Measurements from ENCODE around the gene ARNT2.

Gene ARNT2

DNA sequence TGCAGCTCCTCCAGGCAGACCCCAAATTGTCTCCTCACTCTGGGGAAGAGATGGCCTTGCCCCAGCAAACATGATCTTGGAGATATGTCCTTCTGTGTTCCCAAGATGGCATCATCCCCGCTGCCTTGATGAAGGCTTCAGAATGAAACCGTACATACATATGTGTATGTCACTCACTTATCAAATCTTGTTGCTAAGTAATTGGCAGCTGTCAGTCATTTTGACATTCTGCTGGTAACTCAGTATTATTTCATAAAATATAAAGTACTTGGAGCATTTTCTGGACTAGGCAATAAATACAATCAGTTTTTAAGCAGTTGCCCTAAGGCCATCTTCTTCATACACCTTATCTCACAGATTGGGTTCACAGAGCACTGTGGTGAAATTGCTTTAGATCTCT is 62.4 kb downstream of the ARNT2 start:
- no peak for DNase-seq (ENCODE audit: low read depth in 2 of 2)

- DNase-seq (ENCODE audit: low read depth in 2 of 2): no peak
Measured at GRCh38 chr15:80467311-80467714, 63.1 kb downstream of the ARNT2 start.

DNA sequence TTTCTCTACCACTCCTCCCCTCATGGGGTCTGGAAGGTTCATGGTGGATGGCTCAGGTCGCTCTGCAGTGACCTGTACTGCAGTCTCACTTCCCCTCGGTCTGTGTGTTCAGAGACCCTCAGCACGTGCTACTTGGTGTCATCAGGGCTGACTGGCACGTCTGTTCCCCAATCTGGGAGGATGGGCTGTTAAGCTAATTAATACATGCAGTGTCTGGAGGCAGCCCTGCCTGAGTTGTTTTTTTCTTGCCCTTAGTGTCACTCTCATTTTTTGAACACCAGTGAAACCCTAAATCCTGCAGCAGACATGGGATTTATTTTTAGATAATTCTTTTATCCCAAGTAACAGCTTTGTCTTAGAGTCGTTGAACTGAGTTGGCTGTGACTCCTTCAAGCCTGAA is 64.6 kb downstream of the ARNT2 start:
- no peak for DNase-seq (ENCODE audit: low read depth in 2 of 2)

- DNase-seq (ENCODE audit: low read depth in 2 of 2): no peak
Measured at GRCh38 chr15:80471881-80472280, 67.7 kb downstream of the ARNT2 start.

DNA sequence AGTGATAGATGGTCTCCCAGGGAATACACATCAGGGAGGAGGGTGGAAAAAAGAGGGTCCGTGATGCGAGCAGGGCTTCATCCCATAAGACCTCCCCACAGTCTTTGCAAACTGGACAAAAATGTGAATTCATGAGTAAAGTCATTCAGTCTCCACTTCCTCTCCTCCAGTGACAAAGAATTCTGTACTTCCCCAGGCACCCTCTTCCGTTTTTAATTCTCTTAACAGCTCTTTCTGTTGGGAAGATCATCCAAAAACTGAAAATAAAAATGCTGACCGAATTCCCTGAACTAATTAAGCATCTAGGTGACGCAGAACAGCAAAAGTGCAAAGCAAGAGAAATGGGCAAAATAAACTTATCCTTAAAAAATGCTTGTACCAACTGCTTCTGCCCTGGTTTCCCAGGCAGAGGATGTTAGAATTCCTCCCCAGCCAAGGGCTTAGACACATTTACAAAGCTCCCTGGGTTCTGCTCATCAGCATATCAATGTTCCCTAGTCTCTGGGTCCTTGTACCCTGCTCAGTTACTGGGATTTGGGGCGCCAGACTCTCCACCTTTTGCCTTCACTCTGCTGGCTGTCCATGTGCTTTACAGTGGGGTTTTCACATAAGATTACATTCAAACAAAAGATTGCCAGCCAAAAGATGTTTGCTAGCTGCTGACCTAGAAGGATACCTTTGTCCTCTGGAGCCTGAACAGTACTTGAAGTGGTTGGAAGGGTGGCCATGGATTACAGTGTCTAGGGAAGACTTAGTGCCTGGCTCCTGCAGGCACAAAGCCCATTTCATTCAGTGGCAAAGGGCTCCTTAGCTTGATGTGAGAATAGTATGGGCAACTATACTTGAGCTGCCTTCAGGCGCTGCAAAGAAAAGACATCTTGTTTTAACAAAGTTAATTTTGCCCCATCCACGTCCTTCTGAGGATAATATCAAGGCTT is 69.4 kb downstream of the ARNT2 start:
- no peak for DNase-seq (ENCODE audit: low read depth in 2 of 2)

GRCh38 chr15:80474224-80475215 is 70.3 kb downstream of the ARNT2 start:
- no peak for DNase-seq (ENCODE audit: low read depth in 2 of 2)

GRCh38 chr15:80475572-80475971 is 71.4 kb downstream of the ARNT2 start:
- no peak for DNase-seq (ENCODE audit: low read depth in 2 of 2)

DNA sequence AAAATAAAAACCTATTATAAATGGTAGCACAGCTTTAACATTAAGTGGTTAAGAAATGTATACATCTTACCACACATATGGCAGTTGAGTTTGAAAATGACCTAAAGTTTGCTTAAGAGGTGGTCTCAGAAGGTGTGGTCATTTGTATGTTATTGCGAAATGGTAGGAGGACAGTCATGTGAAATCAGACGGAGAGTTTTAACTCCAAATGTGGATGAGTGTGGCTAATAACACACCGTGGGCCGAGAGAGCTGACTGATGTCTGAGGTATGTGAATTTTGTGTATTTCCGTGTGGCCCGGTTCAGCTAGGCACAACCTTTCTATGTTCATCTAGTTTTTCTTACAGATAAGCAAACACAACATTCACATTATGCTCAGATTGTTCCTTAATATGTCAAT is 71.9 kb downstream of the ARNT2 start:
- DNase-seq (ENCODE audit: low read depth in 2 of 2): no peak

DNA sequence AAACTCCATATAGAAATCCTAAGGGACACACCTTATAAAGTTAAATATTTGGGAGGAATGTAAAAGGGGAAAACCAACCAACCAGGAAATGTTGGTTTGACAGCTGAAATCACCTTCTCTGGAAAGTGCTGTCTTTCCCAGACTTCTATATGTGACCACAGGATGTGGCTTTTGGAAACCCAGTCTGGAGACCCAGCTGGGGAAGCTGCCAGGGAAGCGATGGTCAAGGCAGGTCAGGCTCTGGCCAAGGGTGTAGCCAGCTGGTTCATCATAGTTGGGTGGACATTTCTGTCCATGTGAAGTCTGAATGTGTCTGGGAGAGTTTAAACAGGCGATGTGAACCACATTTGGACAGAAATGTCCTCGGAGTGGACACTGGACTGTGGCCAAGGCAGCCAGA is 73.9 kb downstream of the ARNT2 start:
- DNase-seq (ENCODE audit: low read depth in 2 of 2): no peak

DNA sequence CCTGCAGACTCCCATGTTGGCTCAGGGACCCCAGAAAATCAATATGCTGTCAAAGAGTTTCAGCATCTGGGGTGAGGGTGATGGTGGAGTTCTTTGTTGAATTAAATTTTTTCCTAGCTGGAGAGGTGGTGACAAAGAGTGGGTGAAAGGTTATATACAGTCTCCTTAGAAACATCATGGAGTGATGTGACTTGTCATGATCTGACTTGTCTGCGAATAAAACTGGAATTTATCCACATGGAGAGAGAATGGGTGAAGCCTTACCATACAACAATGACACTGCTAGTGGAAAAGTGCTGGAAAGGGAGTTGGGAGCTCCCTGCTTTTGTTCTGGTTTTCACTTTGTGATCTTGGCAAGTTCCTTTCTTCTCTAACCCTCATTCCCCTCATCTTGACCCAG is 75.0 kb downstream of the ARNT2 start:
- DNase-seq (ENCODE audit: low read depth in 2 of 2): no peak

GRCh38 chr15:80480171-80480811 is 76.1 kb downstream of the ARNT2 start:
- DNase-seq (ENCODE audit: low read depth in 2 of 2): no peak

- DNase-seq (ENCODE audit: low read depth in 2 of 2): no peak
Measured at GRCh38 chr15:80480909-80481308, 76.7 kb downstream of the ARNT2 start.

DNA sequence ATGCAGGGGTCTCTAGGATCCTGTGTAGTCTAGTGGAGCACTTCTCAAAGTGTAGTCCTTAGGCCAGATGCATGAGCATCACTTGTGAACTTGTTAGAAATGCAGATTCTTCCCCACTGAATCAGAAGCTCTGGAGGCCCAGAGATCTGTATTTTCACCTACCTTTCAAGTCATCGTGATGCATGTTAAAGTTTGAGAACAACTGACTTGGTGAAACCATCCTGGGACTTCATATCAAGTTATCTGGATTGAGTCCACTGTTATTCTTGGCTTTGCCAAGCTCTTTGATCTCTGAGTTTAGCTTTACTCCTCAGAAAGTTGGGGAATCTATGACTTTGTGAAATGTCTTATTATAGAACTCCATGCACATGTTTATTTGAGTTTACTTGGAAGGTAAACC is 78.5 kb downstream of the ARNT2 start:
- DNase-seq (ENCODE audit: low read depth in 2 of 2): no peak

DNA sequence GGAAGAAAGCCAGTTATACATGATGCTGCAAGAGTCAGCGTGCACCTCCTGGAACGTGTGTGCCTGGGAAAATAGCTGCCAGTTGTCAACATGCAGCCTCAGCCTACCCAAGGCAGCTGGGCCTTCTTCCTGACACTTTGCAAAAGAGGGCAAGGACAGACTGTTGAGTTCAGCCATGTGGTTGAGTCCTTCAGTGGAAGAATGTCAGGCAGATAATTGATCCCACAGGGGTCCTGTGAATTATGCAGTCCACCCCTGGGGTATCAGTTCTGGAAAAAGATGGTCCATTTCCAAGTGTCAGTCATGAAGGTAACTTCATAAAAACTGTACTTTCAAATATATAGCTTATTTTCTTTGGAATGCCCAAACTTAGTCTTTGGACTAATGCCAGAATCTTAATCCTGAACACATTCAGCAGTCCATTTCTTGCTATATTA is 79.6 kb downstream of the ARNT2 start:
- no peak for DNase-seq (ENCODE audit: low read depth in 2 of 2)

- DNase-seq (ENCODE audit: low read depth in 2 of 2): no peak
Measured at GRCh38 chr15:80484333-80484864, 80.2 kb downstream of the ARNT2 start.

DNA sequence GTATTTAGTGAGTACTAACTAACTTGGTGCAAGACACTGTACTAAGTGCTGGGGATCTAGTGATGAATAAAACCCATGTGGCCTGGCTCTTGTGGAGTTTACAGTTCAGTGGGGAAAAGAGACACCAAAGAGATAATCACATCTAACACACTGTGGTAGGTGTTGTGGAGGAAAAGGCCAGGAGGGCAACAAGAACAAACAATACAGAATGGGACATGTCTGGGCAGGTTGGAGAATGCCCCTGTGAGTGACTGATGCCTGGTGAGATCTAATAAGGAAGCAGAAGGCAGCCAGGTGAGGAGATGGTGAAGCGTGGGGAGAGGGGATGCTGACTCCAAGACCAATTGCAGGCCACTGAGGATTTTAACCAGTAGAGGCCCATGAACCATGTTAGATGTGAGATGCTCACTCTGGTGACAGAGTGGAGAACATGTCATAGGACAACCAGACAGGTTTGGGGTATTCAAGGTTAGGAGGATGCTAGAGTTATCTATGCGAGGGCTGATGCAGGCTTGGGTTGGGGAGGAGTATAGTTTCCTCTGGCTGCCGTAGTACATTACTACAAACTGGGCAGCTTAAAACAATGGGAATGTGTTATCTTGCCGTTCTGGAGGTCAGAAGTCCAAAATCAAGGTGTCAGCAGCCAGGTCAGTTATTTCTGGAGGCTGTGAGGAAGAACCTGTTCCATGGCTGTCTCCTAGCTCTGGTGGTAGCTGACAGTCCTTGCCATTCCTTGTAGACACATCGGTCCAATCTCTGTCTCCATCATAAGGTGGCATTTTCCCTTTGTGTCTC is 81.4 kb downstream of the ARNT2 start:
- DNase-seq (ENCODE audit: low read depth in 2 of 2): no peak

GRCh38 chr15:80487839-80488390 is 83.7 kb downstream of the ARNT2 start:
- DNase-seq (ENCODE audit: low read depth in 2 of 2): no peak

DNA sequence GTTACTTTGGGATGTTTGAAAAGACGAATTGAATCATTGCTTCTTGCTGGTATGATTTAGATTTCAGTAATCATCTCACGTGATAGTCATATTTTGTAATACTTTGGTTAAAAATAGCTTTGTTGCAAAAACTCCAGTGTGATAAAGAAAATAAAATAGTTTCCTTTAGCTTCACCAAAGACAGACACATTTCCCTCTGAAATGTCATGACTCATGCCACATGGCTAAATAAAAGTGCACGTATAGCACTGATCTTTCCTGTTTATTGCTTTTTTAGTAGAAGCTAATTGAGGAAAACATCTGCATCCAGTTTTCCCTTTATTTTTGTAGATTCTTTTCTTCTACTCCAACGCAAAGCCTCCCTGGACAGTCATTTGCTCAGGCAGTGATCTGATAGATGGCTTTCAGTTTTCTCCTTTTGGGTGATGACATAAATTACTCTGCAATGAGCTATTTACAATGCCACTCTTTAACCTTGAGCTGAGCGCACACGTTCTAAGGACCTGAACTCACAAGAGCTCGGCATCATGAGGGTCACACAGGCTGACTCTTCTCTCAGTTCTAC is 84.9 kb downstream of the ARNT2 start:
- DNase-seq (ENCODE audit: low read depth in 2 of 2): no peak

DNA sequence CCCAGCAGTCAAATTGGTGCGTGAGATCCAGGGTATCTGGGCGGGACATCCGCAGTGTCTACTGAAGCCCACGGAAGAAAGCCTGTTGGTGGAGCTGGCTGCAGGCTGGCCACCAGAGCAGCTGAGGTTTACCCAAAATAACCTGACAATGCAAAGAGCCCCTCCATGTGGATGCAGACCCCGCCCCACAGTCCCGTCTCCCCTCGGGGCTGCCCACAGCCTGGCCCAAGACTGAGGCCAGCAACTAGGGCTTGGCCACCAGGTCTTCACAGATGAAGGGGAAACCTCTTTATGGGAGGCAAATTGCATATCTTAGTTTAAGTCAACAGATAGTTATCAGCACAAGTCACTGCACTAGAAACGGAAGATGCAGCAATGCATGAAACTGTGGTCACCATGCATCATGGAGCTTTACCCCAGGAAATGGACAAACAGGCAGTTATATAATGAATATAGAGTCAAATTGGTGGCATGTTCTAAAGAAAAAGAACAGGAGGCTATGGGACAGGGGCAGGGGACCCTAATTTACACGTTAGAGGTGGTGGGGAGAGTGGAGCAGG is 86.3 kb downstream of the ARNT2 start:
- no peak for DNase-seq (ENCODE audit: low read depth in 2 of 2)

Data from stimulated activated CD8-positive, alpha-beta memory T cell treated with anti-CD3 and anti-CD28 coated beads, Interleukin-15, amount 100 ng/mL, for 4 hours (primary cell).